ENCODE measurements around the gene PLXNA4. TPM values are rescaled to one million over a fixed set of nuclear protein-coding genes. Genes with fewer than 3 reads are reported as not detected.

Gene PLXNA4
- total RNA-seq, 3 donors from 2014 or later = 0.08 to 0.38 (median 0.08) TPM

DNA sequence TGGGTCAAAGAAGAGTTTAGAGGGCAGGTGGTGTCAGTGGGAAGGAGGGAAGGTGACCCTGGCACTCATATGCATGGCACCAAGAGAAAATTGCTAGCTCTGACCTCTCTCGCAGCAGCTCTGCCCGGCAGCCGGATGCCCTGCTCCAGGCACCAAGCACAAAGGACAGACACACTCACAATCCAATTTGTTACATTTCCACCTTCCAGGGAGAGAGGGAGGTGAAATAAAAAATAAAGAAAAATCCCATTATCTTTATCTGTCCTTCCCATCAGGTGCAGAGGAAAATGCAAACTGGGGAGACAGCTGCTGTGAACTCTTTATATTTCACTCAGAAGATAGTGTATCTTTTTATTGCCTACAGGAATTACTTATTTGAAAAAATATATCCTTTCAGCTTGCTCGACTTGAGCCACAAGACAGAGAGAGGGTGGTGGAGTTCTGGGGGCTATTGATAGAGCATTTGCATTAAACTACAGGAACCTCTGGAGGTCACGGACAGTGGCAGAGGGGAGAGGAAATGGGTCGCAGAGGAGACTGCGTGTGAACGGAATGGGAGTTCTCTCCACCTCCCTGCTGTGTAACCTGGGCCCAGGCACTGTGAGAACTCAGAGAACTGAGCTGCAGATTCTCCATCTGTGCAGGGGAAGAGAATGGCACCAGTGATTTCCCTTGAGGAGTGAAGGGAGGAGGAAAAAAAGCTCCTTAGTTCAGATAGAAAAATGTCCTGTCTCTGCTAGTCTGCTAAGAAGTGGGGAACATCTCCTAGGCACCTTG, 421.4 kb downstream of the PLXNA4 start:
- DNase-seq (no peak), ATAC-seq (no peak)
- peaks cover 3% of the 10 kb centered on the region for H3K27me3 Mint-ChIP-seq (ENCODE audit: low read depth)
- no peaks in the 10 kb centered on the region for H3K9me3 Mint-ChIP-seq
- H3K4me1 Mint-ChIP-seq (ENCODE audit: low read depth) = no peaks in the 10 kb centered on the region
- no peaks in the 10 kb centered on the region for H3K36me3 Mint-ChIP-seq (ENCODE audit: insufficient read depth)
- no peak overlapping the region for H3K4me3 Mint-ChIP-seq

DNA sequence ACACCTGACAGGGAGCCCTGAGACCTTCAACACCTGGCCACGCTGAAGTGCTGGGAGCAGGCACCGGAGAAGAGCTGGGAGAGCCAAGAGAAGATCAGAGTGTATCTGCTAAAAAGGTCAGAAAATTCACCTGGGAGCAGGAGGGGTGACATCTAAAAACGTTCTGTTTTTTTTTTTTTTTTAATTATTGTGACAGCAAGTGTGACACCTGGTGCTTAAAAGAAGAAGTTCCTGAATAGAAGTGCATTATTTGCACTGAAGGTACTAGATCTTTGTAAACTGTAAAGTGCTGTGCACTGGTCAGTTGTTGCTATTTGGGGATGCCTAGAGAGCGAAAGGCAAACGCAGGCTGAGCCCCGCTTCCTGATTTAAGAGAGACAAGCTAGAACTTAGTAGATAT, 422.0 kb downstream of the PLXNA4 start:
- H3K27me3 Mint-ChIP-seq (ENCODE audit: low read depth) = peaks cover 6% of the 10 kb centered on the region
- no peak overlapping the region for H3K4me3 Mint-ChIP-seq
- no peaks in the 10 kb centered on the region for H3K9me3 Mint-ChIP-seq
- ATAC-seq (no peak), DNase-seq (no peak)
- no peaks in the 10 kb centered on the region for H3K4me1 Mint-ChIP-seq (ENCODE audit: low read depth)
- no peaks in the 10 kb centered on the region for H3K36me3 Mint-ChIP-seq (ENCODE audit: insufficient read depth)

DNA sequence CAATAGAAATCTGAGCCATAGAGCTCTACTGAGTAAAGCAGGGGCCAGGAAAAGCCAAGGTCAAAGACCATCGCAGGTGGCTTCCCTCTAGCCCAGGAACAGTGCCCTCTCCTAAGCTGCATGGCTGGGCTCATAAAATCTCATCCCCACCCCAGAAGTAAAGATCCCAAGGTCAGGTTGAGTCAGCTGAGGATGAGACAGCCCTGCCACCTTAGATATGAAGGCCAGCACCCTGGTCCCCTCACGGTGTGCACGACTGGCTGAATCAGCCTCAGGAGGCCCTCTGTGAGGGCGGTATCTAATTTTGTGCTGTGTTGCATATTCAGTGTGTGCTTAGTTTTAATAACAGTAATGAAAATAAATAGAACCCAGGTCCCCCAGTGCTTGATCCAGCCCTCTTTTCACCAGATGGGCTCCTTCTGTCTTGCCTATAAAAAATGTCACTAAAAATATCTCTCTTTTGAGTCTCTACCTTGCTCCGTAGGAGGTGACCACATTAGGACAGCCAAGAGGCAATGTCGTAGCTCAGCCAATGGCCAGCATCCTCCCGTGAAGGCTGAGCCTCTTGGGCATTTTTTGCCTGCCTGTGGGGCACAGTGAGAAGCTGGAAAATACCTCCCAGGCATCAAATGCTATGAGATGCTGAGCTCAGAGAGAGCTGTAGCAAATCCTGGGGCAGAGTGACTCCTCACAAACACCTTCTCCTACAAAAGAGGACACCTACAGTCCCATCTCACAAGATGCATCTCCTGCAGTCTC, 424.0 kb downstream of the PLXNA4 start:
- H3K36me3 Mint-ChIP-seq (ENCODE audit: insufficient read depth) = no peaks in the 10 kb centered on the region
- DNase-seq = no peak

DNA sequence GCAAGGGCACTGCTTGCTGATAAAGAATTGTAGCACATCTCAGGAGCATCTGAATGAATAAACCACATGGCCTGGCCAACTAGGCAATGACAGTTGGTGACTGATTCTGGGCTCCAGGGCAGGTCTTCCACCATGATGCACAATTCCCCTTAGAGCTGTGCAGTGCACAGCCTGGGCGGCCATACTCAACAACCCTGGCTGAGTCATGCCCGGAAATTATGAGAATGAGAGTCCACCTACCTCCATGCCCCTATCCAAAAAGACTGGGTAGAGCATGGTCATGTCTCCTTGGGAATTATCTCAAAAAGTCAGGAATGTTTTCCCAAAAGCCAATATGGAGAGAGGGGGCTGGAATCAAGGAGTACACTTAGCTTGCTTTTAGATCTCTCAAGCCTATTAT, 425.6 kb downstream of the PLXNA4 start:
- Mint-ChIP-seq H3K4me1 (ENCODE audit: low read depth) (no peaks in the 10 kb centered on the region), H3K4me3 (no peak overlapping the region), H3K36me3 (ENCODE audit: insufficient read depth) (no peaks in the 10 kb centered on the region), H3K9me3 (no peaks in the 10 kb centered on the region), H3K27me3 (ENCODE audit: low read depth) (peaks cover 6% of the 10 kb centered on the region)
- DNase-seq (no peak), ATAC-seq (no peak)

More for the DNA sequence above, 424.0 kb downstream of the PLXNA4 start:
- H3K27me3 Mint-ChIP-seq (ENCODE audit: low read depth) = peaks cover 6% of the 10 kb centered on the region
- H3K4me3 Mint-ChIP-seq = no peak overlapping the region
- H3K4me1 Mint-ChIP-seq (ENCODE audit: low read depth) = no peaks in the 10 kb centered on the region
- no peak for ATAC-seq
- no peaks in the 10 kb centered on the region for H3K9me3 Mint-ChIP-seq

DNA sequence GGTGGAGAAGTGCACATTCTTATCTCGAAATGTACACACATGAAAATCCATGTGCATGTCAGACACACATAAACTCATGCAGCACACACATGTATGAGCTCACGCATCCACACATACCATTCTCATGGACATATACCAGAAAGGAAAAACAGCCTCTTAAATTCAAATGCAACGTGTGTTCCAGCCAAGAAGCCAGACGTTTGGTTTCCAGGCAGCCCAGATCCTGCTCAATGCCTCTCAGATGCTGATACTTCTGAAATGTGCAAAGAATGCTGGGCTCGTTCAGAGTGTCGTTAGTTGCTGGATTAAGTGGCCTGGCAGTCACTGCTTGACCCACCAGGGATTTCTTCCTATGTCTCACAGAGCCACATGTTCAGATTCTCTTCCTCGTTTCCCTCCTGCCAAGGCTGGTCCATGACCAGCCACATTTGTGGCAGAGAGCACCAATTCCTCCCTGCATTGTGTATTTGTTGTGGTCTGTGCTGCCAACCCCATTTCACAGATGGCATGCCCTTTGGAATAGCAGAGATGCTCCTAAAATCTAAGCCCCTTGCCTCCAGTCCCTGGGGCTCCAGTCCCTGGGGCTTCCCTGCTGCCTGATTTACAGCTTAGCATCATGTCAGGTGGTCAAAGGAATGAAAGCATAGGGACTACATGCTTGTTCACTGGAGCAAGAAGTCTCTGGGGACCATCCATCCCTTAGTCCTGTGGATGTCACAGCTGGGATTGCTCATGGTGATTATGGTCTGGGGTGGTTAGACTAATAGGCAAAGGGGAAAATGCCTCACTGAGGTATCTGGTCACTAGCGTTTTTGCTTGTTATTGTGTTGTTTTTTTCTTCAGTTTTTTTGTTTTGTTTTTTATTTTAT, 426.6 kb downstream of the PLXNA4 start:
- no peak for DNase-seq
- no peaks in the 10 kb centered on the region for H3K4me1 Mint-ChIP-seq (ENCODE audit: low read depth)

DNA sequence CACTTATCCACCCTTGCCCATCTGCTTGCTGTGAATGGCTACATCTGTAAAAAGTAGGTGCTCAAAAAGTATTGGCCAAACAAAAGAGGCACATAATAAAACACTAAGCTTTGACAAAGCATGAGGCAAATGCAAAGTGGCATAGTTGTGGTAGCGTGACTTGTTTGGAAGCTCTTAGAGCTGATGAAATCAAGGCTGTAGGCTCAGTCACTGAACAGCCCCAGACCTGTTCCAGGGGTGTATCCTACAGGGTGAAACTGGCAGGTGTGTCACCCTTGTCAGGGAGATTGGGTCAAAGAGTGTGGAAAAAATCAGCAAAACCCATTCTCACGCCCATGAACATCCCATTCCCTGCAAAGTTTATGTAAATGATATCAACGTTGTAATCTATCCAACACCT, 427.4 kb downstream of the PLXNA4 start:
- ATAC-seq (no peak), DNase-seq (no peak)
- no peaks in the 10 kb centered on the region for H3K36me3 Mint-ChIP-seq (ENCODE audit: insufficient read depth)
- no peak overlapping the region for H3K4me3 Mint-ChIP-seq
- no peaks in the 10 kb centered on the region for H3K9me3 Mint-ChIP-seq
- H3K27me3 Mint-ChIP-seq (ENCODE audit: low read depth) = peaks cover 6% of the 10 kb centered on the region
- H3K4me1 Mint-ChIP-seq (ENCODE audit: low read depth) = no peaks in the 10 kb centered on the region

More for the DNA sequence above, 426.6 kb downstream of the PLXNA4 start:
- Mint-ChIP-seq H3K27me3 (ENCODE audit: low read depth) (peaks cover 6% of the 10 kb centered on the region), H3K4me3 (no peak overlapping the region), H3K9me3 (no peaks in the 10 kb centered on the region), H3K36me3 (ENCODE audit: insufficient read depth) (no peaks in the 10 kb centered on the region)
- no peak for ATAC-seq

DNA sequence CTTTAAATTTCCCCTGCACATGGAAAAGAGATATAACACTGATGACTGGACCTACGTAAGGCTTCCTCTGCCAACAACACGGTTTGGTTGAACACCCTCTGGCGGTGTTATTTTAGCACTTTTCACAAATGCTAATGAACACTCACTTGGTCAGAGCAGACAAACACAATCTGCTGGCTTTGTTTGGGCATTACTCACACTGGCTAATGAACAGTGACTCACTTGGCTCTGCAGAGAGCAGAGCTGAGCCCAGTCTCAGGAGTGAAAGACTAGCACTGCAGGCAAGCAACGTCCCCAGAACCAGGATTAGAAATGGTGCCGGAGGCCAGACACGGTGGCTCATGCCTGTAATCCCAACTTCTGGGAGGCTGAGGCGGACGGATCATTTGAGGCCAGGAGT, 430.8 kb downstream of the PLXNA4 start:
- no peaks in the 10 kb centered on the region for H3K9me3 Mint-ChIP-seq
- no peak for ATAC-seq
- H3K27me3 Mint-ChIP-seq (ENCODE audit: low read depth) = peaks cover 6% of the 10 kb centered on the region
- no peak overlapping the region for H3K4me3 Mint-ChIP-seq
- no peaks in the 10 kb centered on the region for H3K4me1 Mint-ChIP-seq (ENCODE audit: low read depth)
- DNase-seq = no peak
- no peaks in the 10 kb centered on the region for H3K36me3 Mint-ChIP-seq (ENCODE audit: insufficient read depth)

DNA sequence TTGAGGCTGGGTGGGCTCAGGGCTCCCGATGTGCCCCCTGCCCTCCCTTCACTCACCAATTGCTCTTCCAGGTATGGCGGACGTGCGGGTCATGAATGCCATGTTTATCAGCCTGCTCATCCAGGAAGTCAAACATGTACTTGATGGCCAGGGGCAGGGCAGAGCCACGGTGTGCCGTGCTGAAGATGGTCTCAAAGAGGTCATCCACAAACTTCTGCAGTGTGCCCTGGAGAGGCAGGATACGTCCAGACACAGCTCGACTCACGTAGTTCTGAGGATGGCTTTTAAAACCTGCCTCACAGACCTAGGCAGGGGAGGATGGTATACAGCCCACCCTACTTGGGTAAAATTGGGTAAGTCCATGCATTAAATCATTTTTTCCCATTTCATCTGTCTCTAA, 431.2 kb downstream of the PLXNA4 start:
- peaks cover 4% of the 10 kb centered on the region for H3K27me3 Mint-ChIP-seq (ENCODE audit: low read depth)
- DNase-seq = no peak

DNA sequence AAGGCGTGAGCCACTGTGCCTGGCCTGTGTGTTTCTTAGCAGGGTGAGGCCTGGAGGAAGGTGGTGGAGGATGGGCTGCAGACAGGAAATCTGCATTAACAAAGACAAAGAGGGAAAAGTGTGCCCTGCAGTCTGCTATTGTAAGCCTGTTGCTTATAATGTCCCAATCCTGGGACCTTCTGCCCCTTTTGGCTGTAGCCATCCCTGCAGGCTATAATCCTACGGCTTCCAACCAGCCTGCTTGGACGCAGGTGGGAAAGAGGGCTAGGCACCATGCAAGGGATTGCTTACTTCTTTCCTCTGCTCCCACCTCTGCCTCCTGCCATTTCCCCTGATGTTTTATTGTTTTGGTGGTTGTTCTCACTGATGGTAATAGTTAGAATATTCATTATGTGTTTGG, 434.3 kb downstream of the PLXNA4 start:
- no peaks in the 10 kb centered on the region for H3K27me3 Mint-ChIP-seq (ENCODE audit: low read depth)
- no peaks in the 10 kb centered on the region for H3K9me3 Mint-ChIP-seq
- ATAC-seq = no peak
- no peaks in the 10 kb centered on the region for H3K4me1 Mint-ChIP-seq (ENCODE audit: low read depth)
- no peak overlapping the region for H3K4me3 Mint-ChIP-seq
- no peak for DNase-seq
- H3K36me3 Mint-ChIP-seq (ENCODE audit: insufficient read depth) = no peaks in the 10 kb centered on the region

More for the DNA sequence above, 431.2 kb downstream of the PLXNA4 start:
- no peaks in the 10 kb centered on the region for H3K36me3 Mint-ChIP-seq (ENCODE audit: insufficient read depth)
- ATAC-seq = no peak
- no peaks in the 10 kb centered on the region for H3K9me3 Mint-ChIP-seq
- H3K4me3 Mint-ChIP-seq = no peak overlapping the region
- no peaks in the 10 kb centered on the region for H3K4me1 Mint-ChIP-seq (ENCODE audit: low read depth)

DNA sequence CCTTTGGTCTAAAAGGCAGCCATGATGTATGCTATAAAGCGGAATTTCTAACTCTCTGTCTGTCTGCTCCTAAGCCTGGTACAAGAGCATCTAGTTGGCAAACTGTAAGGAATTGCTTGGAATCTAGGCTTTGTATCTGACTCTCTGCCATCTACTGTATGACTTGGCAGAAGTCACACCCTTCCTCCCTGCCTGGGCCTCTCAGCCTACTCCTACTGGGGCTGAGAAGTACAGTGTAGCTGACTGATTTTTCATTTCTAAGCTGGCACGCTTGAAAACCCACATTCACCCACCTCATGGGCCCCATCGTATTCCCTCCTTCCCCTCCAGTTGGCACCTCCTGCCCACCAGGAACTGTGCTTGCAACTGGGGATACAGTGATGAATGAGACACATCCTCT, 435.2 kb downstream of the PLXNA4 start:
- Mint-ChIP-seq H3K36me3 (ENCODE audit: insufficient read depth) (no peaks in the 10 kb centered on the region), H3K4me3 (no peak overlapping the region), H3K27me3 (ENCODE audit: low read depth) (no peaks in the 10 kb centered on the region), H3K4me1 (ENCODE audit: low read depth) (no peaks in the 10 kb centered on the region), H3K9me3 (no peaks in the 10 kb centered on the region)
- no peak for DNase-seq
- ATAC-seq = no peak

DNA sequence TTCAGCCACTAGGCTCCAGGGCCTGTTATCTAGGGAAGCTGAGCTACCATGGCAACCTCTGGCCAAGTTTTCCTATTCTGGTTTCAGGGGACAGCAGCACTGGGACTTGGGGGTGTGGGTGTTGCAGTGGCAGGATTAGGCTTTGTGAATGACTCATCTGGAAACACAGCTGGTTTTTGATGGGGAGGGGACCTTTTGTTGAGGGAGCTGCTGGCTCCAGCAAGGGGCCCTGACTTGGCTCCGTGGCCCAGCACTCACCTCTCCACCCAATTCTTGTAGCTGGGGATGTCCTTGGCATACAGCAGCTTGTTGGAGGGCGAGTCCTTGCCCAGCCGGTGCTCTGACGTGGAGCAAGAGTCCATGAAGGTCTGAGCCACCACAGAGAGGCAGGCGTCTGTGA, 435.9 kb downstream of the PLXNA4 start:
- H3K4me3 Mint-ChIP-seq = no peak overlapping the region
- ATAC-seq (no peak), DNase-seq (no peak)
- no peaks in the 10 kb centered on the region for H3K27me3 Mint-ChIP-seq (ENCODE audit: low read depth)
- H3K36me3 Mint-ChIP-seq (ENCODE audit: insufficient read depth) = no peaks in the 10 kb centered on the region
- H3K9me3 Mint-ChIP-seq = no peaks in the 10 kb centered on the region
- no peaks in the 10 kb centered on the region for H3K4me1 Mint-ChIP-seq (ENCODE audit: low read depth)

DNA sequence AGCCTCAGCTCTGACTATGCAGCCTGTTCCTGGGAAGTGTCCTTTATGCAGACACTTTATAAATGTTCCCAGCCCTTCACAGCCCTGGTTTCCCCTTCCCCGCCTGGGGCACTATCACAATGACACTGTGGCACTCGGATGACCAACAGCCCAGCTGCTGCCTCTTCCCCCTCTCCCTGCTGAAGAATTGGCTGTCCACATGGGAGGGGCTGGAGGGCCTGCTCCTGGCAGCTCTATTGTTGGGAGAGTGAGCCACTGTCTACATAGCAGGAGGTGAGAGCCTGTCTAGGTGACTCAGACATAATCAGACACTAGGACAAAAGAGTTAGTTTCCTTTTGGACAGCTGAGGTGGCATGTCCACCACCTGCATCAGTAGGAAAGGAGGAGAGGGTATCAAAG, 437.5 kb downstream of the PLXNA4 start:
- Mint-ChIP-seq H3K9me3 (no peaks in the 10 kb centered on the region), H3K4me1 (ENCODE audit: low read depth) (no peaks in the 10 kb centered on the region), H3K4me3 (no peak overlapping the region), H3K36me3 (ENCODE audit: insufficient read depth) (no peaks in the 10 kb centered on the region), H3K27me3 (ENCODE audit: low read depth) (no peaks in the 10 kb centered on the region)
- DNase-seq = no peak
- no peak for ATAC-seq

DNA sequence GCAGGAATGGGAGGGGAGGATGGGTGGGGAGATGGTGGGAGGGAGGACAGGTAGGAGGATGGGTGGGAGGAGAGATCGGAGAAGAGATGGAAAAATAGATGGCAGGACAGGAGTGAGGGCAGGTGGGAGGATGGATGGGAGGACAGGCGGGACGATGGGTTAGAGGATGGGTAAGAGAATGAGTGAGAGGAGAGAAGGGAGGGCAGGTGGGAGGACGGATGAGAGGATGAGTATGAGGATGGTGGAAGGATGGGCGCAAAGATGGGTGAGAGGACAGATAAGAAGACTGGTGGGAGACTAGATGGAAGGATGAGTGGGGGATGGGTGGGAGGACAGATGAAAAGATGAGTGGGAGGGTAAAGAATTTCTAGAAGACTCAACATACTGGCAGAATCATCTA, 438.6 kb downstream of the PLXNA4 start:
- DNase-seq (no peak), ATAC-seq (no peak)
- no peaks in the 10 kb centered on the region for H3K9me3 Mint-ChIP-seq
- no peaks in the 10 kb centered on the region for H3K27me3 Mint-ChIP-seq (ENCODE audit: low read depth)
- H3K4me1 Mint-ChIP-seq (ENCODE audit: low read depth) = no peaks in the 10 kb centered on the region
- no peaks in the 10 kb centered on the region for H3K36me3 Mint-ChIP-seq (ENCODE audit: insufficient read depth)
- no peak overlapping the region for H3K4me3 Mint-ChIP-seq

DNA sequence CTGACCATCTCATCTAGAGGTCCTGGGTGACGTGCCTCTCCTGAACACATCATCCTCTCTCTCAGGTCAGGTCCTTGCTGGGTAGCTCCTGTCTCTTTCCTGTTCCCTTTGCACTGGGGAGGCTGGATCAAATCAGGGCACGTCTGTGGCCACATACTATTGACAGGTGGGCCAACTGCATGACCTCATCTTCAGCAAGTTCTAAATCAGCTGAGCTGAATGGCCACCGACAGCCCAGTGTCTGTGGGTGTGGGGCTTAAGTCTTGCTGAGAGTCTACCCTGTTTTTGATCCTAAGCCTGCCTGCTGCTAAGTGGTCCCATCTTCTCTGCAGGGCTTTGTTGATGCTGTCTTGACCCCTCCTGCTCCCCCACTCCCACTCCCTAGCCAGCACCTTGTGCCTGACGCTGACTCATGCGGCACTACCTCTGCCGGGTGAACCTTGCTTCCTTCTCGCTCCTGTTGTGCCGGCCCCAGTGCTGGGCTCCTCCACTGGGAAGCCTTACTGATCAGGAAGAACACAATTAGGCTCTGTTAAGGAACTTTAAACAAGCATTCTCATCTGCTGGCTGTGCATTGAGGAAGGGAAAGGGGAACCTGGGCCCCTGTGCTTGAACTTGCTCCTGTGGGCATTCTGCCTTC, 440.4 kb downstream of the PLXNA4 start:
- no peaks in the 10 kb centered on the region for H3K4me1 Mint-ChIP-seq (ENCODE audit: low read depth)
- H3K36me3 Mint-ChIP-seq (ENCODE audit: insufficient read depth) = no peaks in the 10 kb centered on the region
- no peak for DNase-seq
- no peak for ATAC-seq
- no peak overlapping the region for H3K4me3 Mint-ChIP-seq
- H3K27me3 Mint-ChIP-seq (ENCODE audit: low read depth) = no peaks in the 10 kb centered on the region
- no peaks in the 10 kb centered on the region for H3K9me3 Mint-ChIP-seq
